ENCODE data around the gene NOX4.

DNA sequence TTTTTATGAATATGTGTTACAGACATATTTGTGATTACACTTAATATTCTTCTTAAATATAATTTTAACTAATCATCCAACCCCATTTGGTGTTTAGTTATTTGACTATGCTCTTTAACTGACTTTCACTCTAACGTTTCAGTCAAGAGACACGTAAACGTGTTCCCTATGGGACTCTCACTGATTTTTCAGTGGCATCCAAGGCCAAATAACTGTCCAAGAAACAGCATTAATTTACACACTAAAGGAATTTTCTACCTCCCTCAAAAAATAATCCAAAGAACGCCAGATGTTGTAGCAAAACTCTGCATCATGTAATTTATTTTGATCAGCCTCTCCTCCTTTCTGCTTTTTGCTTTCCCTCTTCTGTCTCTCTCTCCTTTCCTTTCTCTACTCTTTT is 44.0 kb upstream of the NOX4 start:
- TF ChIP-seq POLR2A (IDR thresholded peaks at IDR 0.05; ENCODE audit: low read depth, low read length), result no peak
- no peak for TF ChIP-seq EZH2 (IDR thresholded peaks at IDR 0.05; ENCODE audit: borderline replicate concordance, low read depth, low read length, severe bottlenecking)
- TF ChIP-seq, protein P1, sequence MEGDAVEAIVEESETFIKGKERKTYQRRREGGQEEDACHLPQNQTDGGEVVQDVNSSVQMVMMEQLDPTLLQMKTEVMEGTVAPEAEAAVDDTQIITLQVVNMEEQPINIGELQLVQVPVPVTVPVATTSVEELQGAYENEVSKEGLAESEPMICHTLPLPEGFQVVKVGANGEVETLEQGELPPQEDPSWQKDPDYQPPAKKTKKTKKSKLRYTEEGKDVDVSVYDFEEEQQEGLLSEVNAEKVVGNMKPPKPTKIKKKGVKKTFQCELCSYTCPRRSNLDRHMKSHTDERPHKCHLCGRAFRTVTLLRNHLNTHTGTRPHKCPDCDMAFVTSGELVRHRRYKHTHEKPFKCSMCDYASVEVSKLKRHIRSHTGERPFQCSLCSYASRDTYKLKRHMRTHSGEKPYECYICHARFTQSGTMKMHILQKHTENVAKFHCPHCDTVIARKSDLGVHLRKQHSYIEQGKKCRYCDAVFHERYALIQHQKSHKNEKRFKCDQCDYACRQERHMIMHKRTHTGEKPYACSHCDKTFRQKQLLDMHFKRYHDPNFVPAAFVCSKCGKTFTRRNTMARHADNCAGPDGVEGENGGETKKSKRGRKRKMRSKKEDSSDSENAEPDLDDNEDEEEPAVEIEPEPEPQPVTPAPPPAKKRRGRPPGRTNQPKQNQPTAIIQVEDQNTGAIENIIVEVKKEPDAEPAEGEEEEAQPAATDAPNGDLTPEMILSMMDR (IDR thresholded peaks at IDR 0.05; ENCODE audit: extremely low read depth in 1 of 2, insufficient read depth in 1 of 2, low read depth in 1 of 2, low read length in 2 of 2), result no peak
- TF ChIP-seq POLR2AphosphoS5 (IDR thresholded peaks at IDR 0.05; ENCODE audit: insufficient read depth, low read depth, low read length), result no peak
- TF ChIP-seq, protein P2, sequence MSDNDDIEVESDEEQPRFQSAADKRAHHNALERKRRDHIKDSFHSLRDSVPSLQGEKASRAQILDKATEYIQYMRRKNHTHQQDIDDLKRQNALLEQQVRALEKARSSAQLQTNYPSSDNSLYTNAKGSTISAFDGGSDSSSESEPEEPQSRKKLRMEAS (IDR thresholded peaks at IDR 0.05; ENCODE audit: insufficient read depth, insufficient read length), result no peak
- no peak for TF ChIP-seq FOS (IDR thresholded peaks at IDR 0.05; ENCODE audit: borderline replicate concordance, insufficient read depth, low read length)
